HG03460 (cell line): ENCODE results near the gene ATOX1.
"Not testable (repeated sequence)": the region's sequence is repeated elsewhere in the genome, so short reads cannot be mapped to it uniquely, and the experiment has no call there.

Experiments used
- ATAC-seq: cut with Tn5 transposase; IDR thresholded peaks from one replicate; pipeline ENCODE4 v1.9.1; 2021; ENCODE audit not compliant: unreplicated experiment

The ATOX1 gene

GRCh38 chr5:151758430-151759241 is at the start of gene ATOX1:
ATOX1 (minus strand) TSS chr5:151758631; CDS start chr5:151758551, 80 bp downstream.
- peak; percentile 93 for ATAC-seq

- ATAC-seq = no peak
Measured at GRCh38 chr5:151805414-151806223, 47.2 kb upstream of the ATOX1 start.

- no peak for ATAC-seq
Measured at GRCh38 chr5:151800532-151800931, 42.1 kb upstream of the ATOX1 start.

- ATAC-seq = no peak
Measured at GRCh38 chr5:151799407-151799806, 41.0 kb upstream of the ATOX1 start.

GRCh38 chr5:151798674-151799073 is 40.2 kb upstream of the ATOX1 start:
- ATAC-seq = no peak

- no peak for ATAC-seq
Measured at GRCh38 chr5:151795426-151795825, 37.0 kb upstream of the ATOX1 start.

GRCh38 chr5:151793358-151793757 is 34.9 kb upstream of the ATOX1 start:
- no peak for ATAC-seq

- no peak for ATAC-seq
Measured at GRCh38 chr5:151787817-151788216, 29.4 kb upstream of the ATOX1 start.

- no peak for ATAC-seq
Measured at GRCh38 chr5:151786468-151786867, 28.0 kb upstream of the ATOX1 start.

- ATAC-seq = no peak
Measured at GRCh38 chr5:151784141-151784540, 25.7 kb upstream of the ATOX1 start.

- not testable (repeated sequence) for ATAC-seq
Measured at GRCh38 chr5:151783664-151784063, 25.2 kb upstream of the ATOX1 start.

GRCh38 chr5:151781201-151781600 is 22.8 kb upstream of the ATOX1 start:
- no peak for ATAC-seq

- no peak for ATAC-seq
Measured at GRCh38 chr5:151780348-151780747, 21.9 kb upstream of the ATOX1 start.

GRCh38 chr5:151779531-151780125 is 21.2 kb upstream of the ATOX1 start:
- ATAC-seq = no peak

- no peak for ATAC-seq
Measured at GRCh38 chr5:151775025-151775606, 16.7 kb upstream of the ATOX1 start.

GRCh38 chr5:151773951-151774350 is 15.5 kb upstream of the ATOX1 start:
- ATAC-seq = no peak

- ATAC-seq = no peak
Measured at GRCh38 chr5:151772846-151773561, 14.6 kb upstream of the ATOX1 start.

- ATAC-seq = no peak
Measured at GRCh38 chr5:151772029-151772845, 13.8 kb upstream of the ATOX1 start.

- ATAC-seq = peak; percentile 80
Measured at GRCh38 chr5:151771259-151772028, 13.0 kb upstream of the ATOX1 start, which contains the start of gene G3BP1. G3BP1 (plus strand) TSS chr5:151771954; CDS start chr5:151786621, 14,667 bp downstream.
